OCI-LY7 (cell line): ENCODE measurements around the gene CBFA2T2. TPM values are rescaled to one million over a fixed set of nuclear protein-coding genes. Genes with fewer than 3 reads are reported as not detected.

Source experiments
- BruUV-seq: library from RNA; stranded (reverse); fragments of 400-500 nt; replicated peaks from 2 replicates; lab custom pipeline; 2021; lab: Mats Ljungman, UMichigan
- CTCF ChIA-PET: fragments of 300-600 bp; sonication (Branson Sonifier 250); formaldehyde crosslinking; loops from one replicate; lab custom pipeline; 2022; ENCODE audit warnings: antibody characterized with exemption; ENCODE audit not compliant: unreplicated experiment; lab: Charles Lee
- POLR2A ChIA-PET: fragments of 300-600 bp; sonication (Branson Sonifier 250); formaldehyde crosslinking; loops from one replicate; lab custom pipeline; 2022; ENCODE audit warnings: antibody characterized with exemption; lab: Charles Lee
- DNase-seq: peaks from one replicate; pipeline ENCODE4 v3.0.0-alpha.2; 2015; ENCODE audit warnings: low spot score
- H2AFZ ChIP-seq: fragments of 200-600 bp; sonication (generic), shearing (Covaris generic); 2 replicates; pipeline ENCODE4 v1.6.1; 2014; ENCODE audit warnings: mild to moderate bottlenecking, antibody characterized with exemption, low read length, moderate library complexity
- H3K27ac ChIP-seq: fragments of 200-600 bp; sonication (generic); 2 replicates; pipeline ENCODE4 v1.5.1; 2014; ENCODE audit warnings: mixed run types, low read depth, mild to moderate bottlenecking, moderate library complexity, low read length, inconsistent platforms; ENCODE audit not compliant: poor library complexity, severe bottlenecking
- H3K36me3 ChIP-seq: fragments of 200-600 bp; sonication (generic); 2 replicates; pipeline ENCODE4 v1.6.1; 2014; ENCODE audit warnings: mild to moderate bottlenecking, antibody characterized with exemption, low read length, moderate library complexity, mixed read lengths; ENCODE audit not compliant: insufficient read depth
- H3K4me1 ChIP-seq: fragments of 200-600 bp; sonication (generic); 2 replicates; pipeline ENCODE4 v1.5.1; 2014; ENCODE audit warnings: mild to moderate bottlenecking, low read length; ENCODE audit not compliant: insufficient read depth, poor library complexity, severe bottlenecking
- H3K4me2 ChIP-seq: fragments of 200-600 bp; sonication (generic); 2 replicates; pipeline ENCODE4 v1.6.1; 2014; ENCODE audit warnings: mild to moderate bottlenecking, low read length
- H3K4me3 ChIP-seq: fragments of 200-600 bp; sonication (generic); 2 replicates; pipeline ENCODE4 v1.5.1; 2014; ENCODE audit warnings: mild to moderate bottlenecking, low read depth, low read length; ENCODE audit not compliant: poor library complexity, severe bottlenecking
- H3K79me2 ChIP-seq: fragments of 200-600 bp; sonication (generic); 2 replicates; pipeline ENCODE4 v1.6.1; 2016; ENCODE audit warnings: low read depth, mild to moderate bottlenecking, low read length, moderate library complexity, mixed read lengths; ENCODE audit not compliant: insufficient read depth
- H3K9me2 ChIP-seq: fragments of 200-600 bp; sonication (generic); 2 replicates; pipeline ENCODE4 v1.6.1; 2016; ENCODE audit warnings: mild to moderate bottlenecking, low read length, mixed read lengths; ENCODE audit not compliant: insufficient read depth
- H3K9me3 ChIP-seq: fragments of 200-600 bp; sonication (generic); 2 replicates; pipeline ENCODE4 v1.6.1; 2014; ENCODE audit warnings: mild to moderate bottlenecking, mixed run types, low read length, mixed read lengths
- H4K20me1 ChIP-seq: fragments of 200-600 bp; sonication (generic); 2 replicates; pipeline ENCODE4 v1.6.1; 2014; ENCODE audit warnings: mild to moderate bottlenecking, antibody characterized with exemption, low read length, moderate library complexity, mixed read lengths; ENCODE audit not compliant: insufficient read depth
- CTCF ChIP-seq: fragments of 200-600 bp; sonication (generic); conservative IDR thresholded peaks from 2 replicates; pipeline ENCODE4 v1.5.1; 2014; ENCODE audit warnings: mild to moderate bottlenecking, antibody characterized with exemption, low read length, moderate library complexity, mixed read lengths
- EZH2phosphoT487 ChIP-seq: fragments of 200-600 bp; sonication (generic); IDR thresholded peaks from 2 replicates; pipeline ENCODE4 v1.6.1; 2018; ENCODE audit warnings: low read depth, borderline replicate concordance, mild to moderate bottlenecking, mixed run types, antibody characterized with exemption, low read length, moderate library complexity, mixed read lengths
- intact Hi-C: fragments of 100-400 bp; cut with micrococcal nuclease; formaldehyde crosslinking; loops from one replicate; pipeline ENCODE4 v1.10.0; 2022; ENCODE audit not compliant: unreplicated experiment
- total RNA-seq, 2 experiments: library from RNA; depleted of rRNA in 1 of 2; stranded (reverse); fragments of >200 nt in 1 of 2; shearing (Covaris generic) in 1 of 2; gene quantifications; 2 replicates each; pipeline ENCODE4 v1.2.3, GENCODE V29; 2014 to 2022

The CBFA2T2 gene
- total RNA-seq, 2 experiments from 2014 or later, result 20.7 to 32.9 TPM

- Histone ChIP-seq H3K4me3 (no peak overlapping the region), H3K27ac (no peak overlapping the region), H3K9me3 (no peaks in the 10 kb centered on the region), H3K4me1 (peaks cover 12% of the 10 kb centered on the region), H3K9me2 (no peaks in the 10 kb centered on the region), H4K20me1 (peaks cover 5% of the 10 kb centered on the region; the same call in 1 of the 2 replicates), H3K4me2 (no peak overlapping the region), H3K79me2 (no peaks in the 10 kb centered on the region), H3K36me3 (peaks cover 49% of the 10 kb centered on the region), H2AFZ (no peak overlapping the region)
- intact Hi-C loops, result no loop called here
- no TSS peak for BruUV-seq
- ChIA-PET POLR2A (interaction anchor here (0.6 kb wide), 1 partner anchor 131 kb away, joined by 3 read pairs; no protein-coding TSS in a partner anchor), CTCF (interaction anchor here (0.9 kb wide), 1 partner anchor 81 kb away, joined by 3 read pairs; no protein-coding TSS in a partner anchor)
- TF ChIP-seq CTCF (no peak), EZH2phosphoT487 (no peak)
- no peak for DNase-seq
Observed at GRCh38 chr20:33648396-33649004, 158.6 kb downstream of the CBFA2T2 start.

GRCh38 chr20:33649201-33649681 lies 159.3 kb downstream of the CBFA2T2 start:
- H3K36me3 ChIP-seq, result peaks cover 43% of the 10 kb centered on the region

More at GRCh38 chr20:33649201-33649681, 159.3 kb downstream of the CBFA2T2 start:
- BruUV-seq, result no TSS peak
- Histone ChIP-seq H3K4me1 (peaks cover 19% of the 10 kb centered on the region), H3K79me2 (no peaks in the 10 kb centered on the region), H3K4me2 (no peak overlapping the region), H3K4me3 (no peak overlapping the region), H3K27ac (no peak overlapping the region), H4K20me1 (peaks cover 5% of the 10 kb centered on the region; the same call in 1 of the 2 replicates), H3K9me2 (no peaks in the 10 kb centered on the region), H3K9me3 (no peaks in the 10 kb centered on the region), H2AFZ (no peak overlapping the region)
- ChIA-PET CTCF (interaction anchor here (0.9 kb wide), 1 partner anchor 82 kb away, joined by 3 read pairs; no protein-coding TSS in a partner anchor), POLR2A (no interaction called here)
- DNase-seq, result no peak
- no peak for TF ChIP-seq EZH2phosphoT487
- TF ChIP-seq CTCF, result no peak
- intact Hi-C loops, result no loop called here
